Left lung (tissue), 10 donors: Measurements from ENCODE around the gene RHCE. TPM values are rescaled to one million over a fixed set of nuclear protein-coding genes. Genes with fewer than 3 reads are reported as not detected.
"Not testable (repeated sequence)": the region's sequence is repeated elsewhere in the genome, so short reads cannot be mapped to it uniquely, and the experiment has no call there.

Source experiments
- ATAC-seq: fragments of 200-7000 bp; cut with Tn5 transposase; one replicate; pipeline ENCODE4 v1.9.1; 2020; ENCODE audit warnings: moderate library complexity
- DNase-seq, 4 donors: peaks; one replicate each; pipeline ENCODE4 v3.0.0-alpha.2; 2013 to 2020
- H3K27ac ChIP-seq, 2 donors: fragments of 200-600 bp; sonication (generic) in 1 of 2; one replicate each; pipeline versions ENCODE4 v1.5.0 to v1.8.0; 2020 to 2021
- H3K27me3 ChIP-seq, 2 donors: fragments of 200-600 bp; sonication (generic) in 1 of 2; one replicate each; pipeline versions ENCODE4 v1.5.0 to v1.8.0; 2020 to 2021
- H3K36me3 ChIP-seq, 2 donors: fragments of 200-600 bp; sonication (generic) in 1 of 2; one replicate each; pipeline versions ENCODE4 v1.5.0 to v1.8.0; 2020 to 2021
- H3K4me1 ChIP-seq, 2 donors: fragments of 200-600 bp; one replicate each; pipeline ENCODE4 v1.8.0; 2021
- H3K4me3 ChIP-seq, 2 donors: fragments of 200-600 bp; sonication (generic) in 1 of 2; one replicate each; pipeline versions ENCODE4 v1.5.0 to v1.8.0; 2020 to 2021; ENCODE audit warnings: mild to moderate bottlenecking in 1 of 2
- H3K9me3 ChIP-seq, 2 donors: fragments of 200-600 bp; sonication (generic) in 1 of 2; one replicate each; pipeline versions ENCODE4 v1.5.0 to v1.8.0; 2020 to 2021
- CTCF ChIP-seq, 2 donors: fragments of 200-600 bp; sonication (generic) in 1 of 2; IDR thresholded peaks; one replicate each; pipeline versions ENCODE4 v1.5.0 to v1.8.0; 2021; ENCODE audit warnings: antibody characterized with exemption in 2 of 2
- intact Hi-C, 2 donors: fragments of 100-400 bp; cut with DNase I; formaldehyde crosslinking; loops; one replicate each; pipeline versions ENCODE4 v1.11.2 to v1.14.2; 2022
- polyA plus RNA-seq, 6 donors: library from polyadenylated mRNA; unstranded; fragments of 120-200 nt; gene quantifications; one replicate each; pipeline ENCODE4 v1.2.1, GENCODE V29; 2013; ENCODE audit not compliant: insufficient read length in 6 of 6
- total RNA-seq, 2 donors: library from RNA; stranded (reverse); fragmentation: NEBNext Ultra II Directional; extraction: Animal tissue kit (Norgen Biotek cat#: 25700); gene quantifications; one replicate each; pipeline ENCODE4 v1.2.1, GENCODE V29; 2021
- donor health status: DM: no; HTN: yes; CAD: no.
- donor health status: DM: no; HTN: no; CAD: no.

Gene RHCE
- total and polyA plus RNA-seq, 8 donors: 0.64 to 2.2 (median 1.4) TPM; not detected in 1

- intact Hi-C loops: no loop called here
- Histone ChIP-seq H3K27ac (no peak overlapping the region), H3K36me3 (peaks cover 0 to 48% of the 10 kb centered on the region in 2 donors), H3K4me1 (peaks cover 0 to 22% of the 10 kb centered on the region in 2 donors), H3K9me3 (no peaks in the 10 kb centered on the region), H3K4me3 (no peak overlapping the region), H3K27me3 (no peaks in the 10 kb centered on the region)
- DNase-seq (no peak), ATAC-seq (no peak)
- no peak for TF ChIP-seq CTCF (IDR thresholded peaks at IDR 0.05)
Observed at GRCh38 chr1:25456502-25456901, 35.9 kb upstream of the RHCE start.

- Histone ChIP-seq H3K9me3 (no peaks in the 10 kb centered on the region), H3K4me3 (no peak overlapping the region), H3K27ac (no peak overlapping the region), H3K4me1 (peaks cover 0 to 13% of the 10 kb centered on the region in 2 donors), H3K27me3 (no peaks in the 10 kb centered on the region), H3K36me3 (peaks cover 0 to 41% of the 10 kb centered on the region in 2 donors)
- intact Hi-C loops: no loop called here
- DNase-seq (no peak), ATAC-seq (no peak)
- TF ChIP-seq CTCF (IDR thresholded peaks at IDR 0.05): no peak
Observed at GRCh38 chr1:25451908-25452307, 31.3 kb upstream of the RHCE start.

GRCh38 chr1:25450891-25451290 lies 30.3 kb upstream of the RHCE start:
- Histone ChIP-seq H3K27me3 (no peaks in the 10 kb centered on the region), H3K4me1 (peaks cover 0 to 7% of the 10 kb centered on the region in 2 donors), H3K9me3 (no peaks in the 10 kb centered on the region), H3K36me3 (peaks cover 0 to 39% of the 10 kb centered on the region in 2 donors), H3K27ac (no peak overlapping the region), H3K4me3 (no peak overlapping the region)
- ATAC-seq (no peak), DNase-seq (no peak)
- no peak for TF ChIP-seq CTCF (IDR thresholded peaks at IDR 0.05)
- intact Hi-C loops: no loop called here

GRCh38 chr1:25447547-25447946 lies 26.9 kb upstream of the RHCE start:
- H3K27me3 ChIP-seq: no peaks in the 10 kb centered on the region
- H3K36me3 ChIP-seq: peaks cover 0 to 26% of the 10 kb centered on the region in 2 donors
- H3K9me3 ChIP-seq: no peaks in the 10 kb centered on the region
- H3K4me3 ChIP-seq: no peak overlapping the region
- H3K27ac ChIP-seq: no peak overlapping the region
- H3K4me1 ChIP-seq: peaks cover 0 to 5% of the 10 kb centered on the region in 2 donors
- no peak for TF ChIP-seq CTCF (IDR thresholded peaks at IDR 0.05)
- ATAC-seq: no peak
- intact Hi-C loops: no loop called here
- no peak for DNase-seq

- intact Hi-C loops: no loop called here
Observed at GRCh38 chr1:25445993-25446538, 25.4 kb upstream of the RHCE start.

GRCh38 chr1:25444604-25445003 lies 24.0 kb upstream of the RHCE start:
- DNase-seq, H3K9me3 ChIP-seq, ATAC-seq, intact Hi-C loops, H3K27ac ChIP-seq, H3K4me1 ChIP-seq, H3K27me3 ChIP-seq, H3K4me3 ChIP-seq: not testable (repeated sequence)
- H3K36me3 ChIP-seq: peaks cover 0 to 20% of the 10 kb centered on the region in 2 donors

More at GRCh38 chr1:25445993-25446538, 25.4 kb upstream of the RHCE start:
- Histone ChIP-seq H3K9me3 (no peaks in the 10 kb centered on the region), H3K27me3 (no peaks in the 10 kb centered on the region), H3K27ac (no peak overlapping the region), H3K36me3 (peaks cover 0 to 26% of the 10 kb centered on the region in 2 donors), H3K4me1 (no peaks in the 10 kb centered on the region), H3K4me3 (no peak overlapping the region)
- no peak for TF ChIP-seq CTCF (IDR thresholded peaks at IDR 0.05)
- no peak for DNase-seq
- no peak for ATAC-seq
